AG10803 (cell line): ENCODE data around the gene CKAP2L.

Source experiments
- DNase-seq: peaks from one replicate; pipeline ENCODE4 v3.0.0; 2010; ENCODE audit warnings: low read depth
- H3K4me3 ChIP-seq: 2 replicates; pipeline ENCODE4 v1.5.1; 2011; ENCODE audit warnings: mild to moderate bottlenecking, low read length, control low read depth
- TF ChIP-seq, protein P1 (sequence below): conservative IDR thresholded peaks from 2 replicates; pipeline ENCODE4 v1.5.1; 2011; ENCODE audit warnings: mild to moderate bottlenecking, low read length, control low read depth, inconsistent platforms

Gene CKAP2L

DNA sequence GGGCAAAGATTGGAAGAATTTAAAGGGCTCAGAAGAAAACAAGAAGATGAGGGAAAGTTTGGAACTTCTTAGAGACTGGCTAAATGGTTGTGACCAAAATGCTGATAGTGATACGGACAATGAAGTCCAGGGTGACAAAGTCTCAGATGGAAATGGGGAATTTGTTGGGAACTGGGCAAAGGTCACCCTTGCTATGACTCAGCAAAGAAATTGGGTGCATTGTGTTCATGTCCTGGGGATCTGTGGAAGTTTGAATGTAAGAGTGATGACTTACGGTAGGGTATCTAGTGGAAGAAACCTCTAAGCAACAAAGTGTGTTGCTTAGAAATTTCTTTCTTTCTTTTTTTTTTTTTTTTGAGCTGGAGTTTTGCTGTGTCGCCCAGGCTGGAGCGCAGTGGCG, 25.9 kb upstream of the CKAP2L start:
- TF ChIP-seq, protein P1, sequence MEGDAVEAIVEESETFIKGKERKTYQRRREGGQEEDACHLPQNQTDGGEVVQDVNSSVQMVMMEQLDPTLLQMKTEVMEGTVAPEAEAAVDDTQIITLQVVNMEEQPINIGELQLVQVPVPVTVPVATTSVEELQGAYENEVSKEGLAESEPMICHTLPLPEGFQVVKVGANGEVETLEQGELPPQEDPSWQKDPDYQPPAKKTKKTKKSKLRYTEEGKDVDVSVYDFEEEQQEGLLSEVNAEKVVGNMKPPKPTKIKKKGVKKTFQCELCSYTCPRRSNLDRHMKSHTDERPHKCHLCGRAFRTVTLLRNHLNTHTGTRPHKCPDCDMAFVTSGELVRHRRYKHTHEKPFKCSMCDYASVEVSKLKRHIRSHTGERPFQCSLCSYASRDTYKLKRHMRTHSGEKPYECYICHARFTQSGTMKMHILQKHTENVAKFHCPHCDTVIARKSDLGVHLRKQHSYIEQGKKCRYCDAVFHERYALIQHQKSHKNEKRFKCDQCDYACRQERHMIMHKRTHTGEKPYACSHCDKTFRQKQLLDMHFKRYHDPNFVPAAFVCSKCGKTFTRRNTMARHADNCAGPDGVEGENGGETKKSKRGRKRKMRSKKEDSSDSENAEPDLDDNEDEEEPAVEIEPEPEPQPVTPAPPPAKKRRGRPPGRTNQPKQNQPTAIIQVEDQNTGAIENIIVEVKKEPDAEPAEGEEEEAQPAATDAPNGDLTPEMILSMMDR = no peak
- no peak overlapping the region for H3K4me3 ChIP-seq
- DNase-seq = no peak

DNA sequence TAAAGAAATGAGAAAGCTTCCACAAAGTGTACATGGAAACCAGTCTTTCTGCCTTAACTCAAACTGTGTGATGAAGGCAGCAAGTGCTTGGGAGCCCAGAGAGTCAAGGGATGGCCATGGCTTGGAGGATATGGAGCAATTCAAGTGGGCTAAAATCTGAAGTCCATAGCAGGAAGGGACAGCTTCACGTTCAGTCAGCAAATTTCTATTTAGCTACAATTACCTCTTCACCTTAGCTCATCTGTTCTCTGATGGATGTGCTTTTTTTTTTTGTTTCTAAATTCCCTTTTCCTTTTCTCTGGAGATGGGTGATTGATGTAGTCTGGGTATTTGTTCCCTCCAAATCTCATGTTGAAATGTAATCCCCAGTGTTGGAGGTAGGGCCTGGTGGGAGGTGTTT, 24.8 kb upstream of the CKAP2L start:
- TF ChIP-seq, protein P1 = no peak
- no peak for DNase-seq
- H3K4me3 ChIP-seq = no peak overlapping the region

DNA sequence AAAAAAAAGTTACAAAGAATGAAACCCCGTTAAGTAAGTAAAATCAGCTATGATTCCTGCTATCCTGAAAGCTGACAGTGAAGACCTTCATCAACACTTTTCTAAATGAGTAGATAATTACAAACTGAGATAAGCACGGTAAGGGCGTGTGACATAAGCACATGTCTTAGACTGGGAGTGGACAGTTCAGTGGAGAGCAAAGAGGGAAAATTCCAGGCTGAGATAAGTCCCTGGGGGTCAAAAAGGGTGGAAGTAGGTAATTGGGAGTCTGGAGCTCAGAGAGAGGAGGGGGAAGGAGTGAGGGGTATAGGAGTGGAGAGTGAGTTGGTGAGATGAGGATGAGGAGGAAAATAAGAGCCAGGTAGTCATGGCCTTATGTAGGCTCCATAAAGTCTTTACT, 24.2 kb upstream of the CKAP2L start:
- TF ChIP-seq, protein P1 = no peak
- no peak for DNase-seq
- no peak overlapping the region for H3K4me3 ChIP-seq

DNA sequence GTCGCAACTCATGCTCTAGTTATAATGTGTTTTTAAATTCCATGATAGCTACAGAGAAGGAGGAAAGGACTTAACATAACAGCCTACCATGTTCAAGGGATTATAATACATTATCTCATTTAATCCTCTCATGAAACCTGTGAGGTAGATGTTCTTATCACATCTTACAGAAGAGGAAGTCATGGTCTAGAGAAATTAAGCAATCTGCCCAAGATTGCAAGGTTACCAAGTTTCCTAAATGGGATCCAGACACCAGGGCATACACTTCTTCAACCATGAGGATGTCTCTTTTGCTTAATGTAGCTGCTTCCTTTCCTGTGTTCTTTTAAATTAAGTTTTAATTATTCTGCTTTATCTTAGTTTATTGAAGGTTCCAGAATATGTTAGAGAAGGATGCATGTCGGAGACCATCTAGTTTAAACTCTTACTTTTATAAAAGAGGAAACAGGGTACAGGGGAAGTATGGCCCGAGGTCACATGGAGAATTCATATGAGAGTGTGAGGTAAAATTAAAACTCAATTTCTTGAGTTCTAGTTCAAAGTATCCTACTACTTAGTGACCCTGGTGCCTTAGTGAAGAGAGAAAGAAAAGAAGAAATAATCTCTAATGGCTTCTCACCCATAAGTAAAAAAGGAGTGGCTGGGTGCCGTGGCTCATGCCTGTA, 23.5 kb upstream of the CKAP2L start:
- no peak for DNase-seq
- no peak overlapping the region for H3K4me3 ChIP-seq
- TF ChIP-seq, protein P1 = no peak

DNA sequence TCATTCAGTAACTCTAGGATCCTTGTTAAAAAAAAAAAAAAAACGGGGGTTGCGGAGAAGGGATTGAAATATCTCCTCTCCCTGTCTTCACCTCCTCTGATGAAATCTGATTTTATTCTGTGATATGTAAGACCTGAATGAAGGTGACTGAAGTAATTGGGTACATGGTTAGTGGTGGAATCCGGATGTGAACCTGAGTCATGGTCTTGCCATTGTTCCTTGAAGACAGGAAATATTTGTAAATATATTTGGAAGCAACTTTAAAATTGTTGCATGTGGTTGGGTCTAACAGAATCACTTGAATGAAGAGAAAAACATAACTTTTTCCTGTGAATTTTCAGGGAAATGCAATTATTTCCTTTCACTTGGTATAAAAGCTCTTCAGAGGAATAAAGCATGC, 22.9 kb upstream of the CKAP2L start:
- no peak for DNase-seq
- H3K4me3 ChIP-seq = no peak overlapping the region
- TF ChIP-seq, protein P1 = no peak

DNA sequence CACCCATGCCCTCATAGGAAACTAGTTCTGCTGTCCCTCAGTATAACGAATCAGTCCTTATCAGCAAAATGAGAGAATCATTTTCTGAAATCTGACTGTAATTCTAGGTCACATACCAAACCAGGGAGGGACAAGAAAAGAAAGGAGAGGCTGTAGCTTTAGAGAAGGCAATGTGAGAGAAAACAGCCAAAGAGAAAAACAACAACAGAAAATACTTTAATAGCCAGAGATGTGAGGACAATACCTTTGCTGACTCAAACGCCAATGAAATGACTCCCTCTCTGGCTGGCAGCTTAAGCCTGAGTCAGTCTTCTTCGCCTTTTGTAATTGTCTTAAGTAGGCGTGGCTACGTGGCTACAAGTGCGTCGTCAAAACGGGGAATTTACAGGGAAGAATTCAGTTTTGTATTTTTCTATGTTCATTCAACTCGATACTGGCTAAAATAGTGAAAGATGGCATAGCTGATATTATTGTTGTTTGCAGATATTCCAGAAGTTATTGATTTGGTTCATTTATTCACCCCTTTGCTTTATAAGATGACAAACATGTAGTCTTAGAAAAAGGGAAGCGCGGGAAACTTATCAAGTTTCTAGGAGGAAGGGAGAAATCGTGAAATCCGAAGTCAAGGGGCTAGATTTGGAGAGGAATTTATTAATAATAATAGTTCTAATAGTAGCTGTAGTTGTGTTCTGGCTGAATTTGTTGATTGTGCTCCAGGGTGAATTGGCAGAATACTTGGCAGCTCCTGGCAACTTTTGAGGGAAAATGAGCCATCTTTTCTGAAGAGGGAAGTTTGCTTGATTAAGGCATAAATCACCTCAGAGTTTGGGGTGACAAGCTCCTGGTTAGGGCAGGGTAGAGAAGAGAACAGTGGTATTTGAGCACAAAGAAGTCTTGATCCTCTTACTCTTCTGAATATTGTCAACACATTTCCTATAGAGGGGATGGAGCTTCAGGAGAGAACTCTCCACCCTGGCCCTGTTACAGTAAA, 20.1 kb upstream of the CKAP2L start, which contains the start of gene IL1A:
IL1A (minus strand) TSS at position 295 of the 991 bp plus-strand sequence. CDS start 723 bp downstream, outside the sequence.
- H3K4me3 ChIP-seq = peak within 1 kb of the TSS; percentile 8
- DNase-seq = peak; percentile 60
- TF ChIP-seq, protein P1 = no peak
